Measurements from ENCODE around the gene OR4A16.

OR4A16 gene

DNA sequence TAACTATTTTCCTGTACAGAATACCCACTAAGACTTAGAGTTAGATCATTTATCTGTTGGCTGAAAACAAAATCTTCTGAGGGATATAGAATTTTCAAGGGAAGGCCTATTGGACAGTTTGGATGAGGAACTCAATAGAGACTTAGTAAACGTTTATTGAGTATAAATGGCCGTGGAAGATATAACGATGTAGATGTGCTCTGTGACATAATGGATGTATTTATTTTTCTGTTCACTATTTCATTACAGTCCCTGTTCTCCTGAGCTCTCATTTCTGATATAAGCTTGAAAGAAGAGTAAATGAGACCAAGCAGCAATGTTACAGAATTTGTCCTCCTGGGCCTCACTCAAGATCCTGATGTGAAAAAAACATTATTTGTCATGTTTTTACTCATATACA lies at the start of gene OR4A16:
OR4A16 (plus strand) TSS at position 301 of the 400 bp plus-strand sequence; CDS start at position 301, 0 bp downstream.
- no peak for DNase-seq (ENCODE audit: low read depth)

DNA sequence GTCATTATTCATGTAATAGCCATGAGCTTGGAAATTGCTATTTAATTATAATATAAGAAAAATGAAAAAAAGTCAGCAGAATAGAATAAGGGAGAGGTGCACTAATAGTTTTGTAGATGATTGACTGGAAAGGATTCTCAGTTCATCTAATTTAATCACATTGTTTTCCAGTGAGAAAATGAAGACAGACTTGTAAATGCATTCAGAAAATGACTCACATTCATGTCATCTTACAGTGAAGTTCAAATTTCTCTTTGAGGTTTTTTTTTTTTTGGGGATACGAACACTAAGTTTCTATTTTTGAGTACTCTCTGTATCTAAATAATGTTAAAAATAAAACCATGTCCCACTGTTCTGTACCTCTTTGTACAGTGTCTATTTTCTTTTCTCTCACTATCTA lies 18.5 kb upstream of the OR4A16 start:
- no peak for DNase-seq (ENCODE audit: low read depth)

DNA sequence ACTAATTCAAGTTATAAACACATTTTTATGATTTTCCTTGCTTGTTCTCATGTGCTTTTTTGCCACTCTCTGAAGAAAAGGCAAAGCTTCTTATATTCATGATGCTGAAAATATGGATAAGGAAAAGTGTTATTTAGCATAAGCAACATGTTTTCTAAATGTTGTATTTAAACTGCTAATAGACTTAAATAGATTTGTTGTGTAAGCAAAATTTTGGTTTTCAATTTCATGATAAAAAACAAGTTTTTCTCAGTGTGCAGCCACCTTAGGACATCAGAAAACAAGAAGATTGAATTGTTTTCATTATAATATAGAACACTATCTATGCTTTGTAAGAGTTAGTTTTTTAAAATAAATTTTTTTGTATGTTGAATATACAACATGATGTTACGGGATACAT lies 2.3 kb downstream of the OR4A16 start:
- DNase-seq (ENCODE audit: low read depth): no peak

GRCh38 chr11:55349032-55349431 lies 6.0 kb downstream of the OR4A16 start:
- DNase-seq (ENCODE audit: low read depth): no peak

- no peak for DNase-seq (ENCODE audit: low read depth)
Measured at GRCh38 chr11:55357560-55358184, 14.7 kb downstream of the OR4A16 start.

- DNase-seq (ENCODE audit: low read depth): no peak
Measured at GRCh38 chr11:55367674-55368073, 24.7 kb downstream of the OR4A16 start, which contains the start of gene OR4A15. Gene OR4A15, plus strand, starts transcription at chr11:55367974. Its CDS starts 0 bp downstream, at chr11:55367974.

Measured in activated T-cell treated with anti-CD3 and anti-CD28 coated beads for 1 hour (primary cell).